Skin epidermis (tissue), 12 donors: ENCODE data around the gene CASP4.
"Not testable (repeated sequence)": the region's sequence is repeated elsewhere in the genome, so short reads cannot be mapped to it uniquely, and the experiment has no call there.

Experiments used
- H3K27ac ChIP-seq, 21 experiments: fragments of 200-600 bp; sonication (generic) in 11 of 21; one replicate each; pipeline ENCODE4 v1.5.0; 2020; ENCODE audit warnings: mild to moderate bottlenecking in 3 of 21, inconsistent platforms in 2 of 21, moderate library complexity in 2 of 21
- H3K4me3 ChIP-seq, 7 experiments: fragments of 200-600 bp; sonication (generic) in 2 of 7; one replicate each; pipeline ENCODE4 v1.5.0; 2020; ENCODE audit warnings: inconsistent platforms in 2 of 7, mild to moderate bottlenecking in 2 of 7, moderate library complexity in 1 of 7

CASP4 gene

GRCh38 chr11:104964247-104964646, 4.1 kb downstream of the CASP4 start:
- Histone ChIP-seq H3K4me3 (no peak overlapping the region), H3K27ac (no peak overlapping the region)

GRCh38 chr11:104962852-104963251, 5.5 kb downstream of the CASP4 start:
- Histone ChIP-seq H3K4me3 (no peak overlapping the region), H3K27ac (no peak overlapping the region)

GRCh38 chr11:104957280-104957679, 11.1 kb downstream of the CASP4 start:
- Histone ChIP-seq H3K27ac (no peak overlapping the region), H3K4me3 (no peak overlapping the region)

- Histone ChIP-seq H3K27ac (no peak overlapping the region), H3K4me3 (no peak overlapping the region)
These were observed 11.8 kb downstream of the CASP4 start for GRCh38 chr11:104956528-104956927.

- Histone ChIP-seq H3K27ac (no peak overlapping the region), H3K4me3 (no peak overlapping the region)
These were observed 21.5 kb downstream of the CASP4 start for GRCh38 chr11:104946907-104947306.

- H3K27ac ChIP-seq: no peak overlapping the region
- H3K4me3 ChIP-seq: no peak overlapping the region
These were observed 24.3 kb downstream of the CASP4 start for GRCh38 chr11:104944076-104944475.

GRCh38 chr11:104943561-104943960, 24.8 kb downstream of the CASP4 start:
- H3K27ac ChIP-seq: no peak overlapping the region
- H3K4me3 ChIP-seq: no peak overlapping the region

- H3K27ac ChIP-seq: no peak overlapping the region
- H3K4me3 ChIP-seq: no peak overlapping the region
These were observed 33.8 kb downstream of the CASP4 start for GRCh38 chr11:104934594-104934993.

GRCh38 chr11:104934073-104934472, 34.3 kb downstream of the CASP4 start:
- not testable (repeated sequence) for H3K4me3 ChIP-seq, H3K27ac ChIP-seq

GRCh38 chr11:104928811-104929210, 39.6 kb downstream of the CASP4 start:
- H3K27ac ChIP-seq: no peak overlapping the region
- H3K4me3 ChIP-seq: no peak overlapping the region

- no peak overlapping the region for H3K4me3 ChIP-seq
These were observed 41.4 kb downstream of the CASP4 start for GRCh38 chr11:104926771-104927611.

GRCh38 chr11:104925850-104926249, 42.5 kb downstream of the CASP4 start:
- Histone ChIP-seq H3K27ac (no peak overlapping the region), H3K4me3 (no peak overlapping the region)

More at GRCh38 chr11:104926771-104927611, 41.4 kb downstream of the CASP4 start:
- H3K27ac ChIP-seq: no peak overlapping the region

GRCh38 chr11:104918113-104918824, 50.1 kb downstream of the CASP4 start:
- Histone ChIP-seq H3K4me3 (peak overlapping the region; percentile 22 to 40 (median 30)), H3K27ac (peak overlapping the region in 19 of 21 experiments; percentile 6 to 87 (median 64))

GRCh38 chr11:104917271-104918112, 50.9 kb downstream of the CASP4 start:
- H3K27ac ChIP-seq: peak overlapping the region in 19 of 21 experiments; percentile 6 to 87 (median 64)
- peak overlapping the region; percentile 22 to 40 (median 30) for H3K4me3 ChIP-seq

- peak overlapping the region in 9 of 21 experiments; percentile 2 to 87 (median 63) for H3K27ac ChIP-seq
- peak overlapping the region in 2 of 7 experiments; percentile 30 to 31 for H3K4me3 ChIP-seq
These were observed 51.9 kb downstream of the CASP4 start for GRCh38 chr11:104916442-104916841.

- Histone ChIP-seq H3K4me3 (no peak overlapping the region), H3K27ac (no peak overlapping the region)
These were observed 56.3 kb downstream of the CASP4 start for GRCh38 chr11:104912102-104912501.

GRCh38 chr11:104908186-104908531, 60.2 kb downstream of the CASP4 start:
- no peak overlapping the region for H3K27ac ChIP-seq
- H3K4me3 ChIP-seq: no peak overlapping the region

- Histone ChIP-seq H3K4me3 (no peak overlapping the region), H3K27ac (no peak overlapping the region)
These were observed 60.7 kb downstream of the CASP4 start for GRCh38 chr11:104907521-104908185.

GRCh38 chr11:104905271-104905670, 63.1 kb downstream of the CASP4 start:
- Histone ChIP-seq H3K4me3 (no peak overlapping the region), H3K27ac (no peak overlapping the region)

GRCh38 chr11:104899226-104899625, 69.1 kb downstream of the CASP4 start:
- H3K4me3 ChIP-seq: no peak overlapping the region
- peak overlapping the region in 2 of 21 experiments; percentile 37 to 79 for H3K27ac ChIP-seq
